A549 treated with AZD9567 at 1 μM for 4 hours (cell line): ENCODE measurements around the gene KIF3A. TPM values are rescaled to one million over a fixed set of nuclear protein-coding genes. Genes with fewer than 3 reads are reported as not detected.

ENCODE experiments used
- total RNA-seq: library from RNA; stranded (reverse); fragments of 200-300 nt; extraction: Qiagen RNA extraction; gene quantifications from 5 replicates; pipeline ENCODE4 v1.2.3, GENCODE V29; 2022; ENCODE audit not compliant: insufficient read depth

The KIF3A gene
- 7.8 to 17.5 TPM (median 9.9 TPM) in 5 replicates for total RNA-seq

DNA sequence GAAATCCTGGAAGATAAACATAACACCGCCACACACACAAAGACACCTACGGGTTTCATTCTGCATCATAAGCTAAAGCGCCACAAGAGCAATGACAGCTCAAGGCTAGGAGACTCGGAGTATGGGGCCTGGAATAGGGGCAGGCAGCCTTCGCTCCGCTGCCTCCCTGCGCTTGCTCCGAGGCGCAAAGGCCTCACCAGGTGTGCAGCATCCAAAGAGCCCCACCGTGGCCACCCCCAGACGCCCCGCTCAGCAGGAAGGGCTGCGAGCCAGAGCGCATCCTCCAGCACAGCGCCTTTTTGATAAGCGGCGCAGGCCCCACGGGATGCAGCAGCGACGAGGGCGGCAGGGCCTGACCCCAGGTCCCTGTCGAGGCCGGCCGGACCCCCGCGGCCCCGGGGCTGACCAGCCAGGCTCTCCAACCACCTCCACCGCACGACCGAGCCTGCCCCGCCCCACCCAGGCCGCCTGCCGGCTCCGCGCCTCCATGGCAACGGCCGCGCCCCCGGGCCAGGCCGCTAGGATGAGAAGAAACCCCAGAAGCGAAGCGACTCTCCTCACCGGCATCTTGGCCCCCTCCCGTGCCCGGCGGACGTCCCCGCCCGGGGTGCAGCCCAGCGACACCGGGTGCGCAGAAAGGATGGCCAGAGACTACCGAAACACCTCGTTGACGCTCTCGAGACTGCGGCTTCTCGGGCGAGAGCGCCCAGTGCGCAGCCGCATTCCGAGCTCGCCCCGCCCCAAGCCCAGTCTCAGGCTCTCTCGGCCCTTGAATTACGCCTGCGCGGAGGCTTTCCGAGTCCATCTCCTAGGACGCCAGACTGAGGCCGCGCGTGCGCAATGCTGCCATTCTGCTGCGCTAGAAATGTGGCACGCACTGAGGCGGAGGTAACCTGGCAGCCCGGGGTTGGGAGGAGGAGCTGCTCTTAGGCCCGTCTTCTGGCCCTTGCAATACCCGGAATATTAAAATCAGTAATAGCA, at the start of gene KIF3A:
Gene KIF3A (minus strand): TSS at position 694 of the 981 bp plus-strand sequence. CDS start 127 bp downstream, at position 567.

DNA sequence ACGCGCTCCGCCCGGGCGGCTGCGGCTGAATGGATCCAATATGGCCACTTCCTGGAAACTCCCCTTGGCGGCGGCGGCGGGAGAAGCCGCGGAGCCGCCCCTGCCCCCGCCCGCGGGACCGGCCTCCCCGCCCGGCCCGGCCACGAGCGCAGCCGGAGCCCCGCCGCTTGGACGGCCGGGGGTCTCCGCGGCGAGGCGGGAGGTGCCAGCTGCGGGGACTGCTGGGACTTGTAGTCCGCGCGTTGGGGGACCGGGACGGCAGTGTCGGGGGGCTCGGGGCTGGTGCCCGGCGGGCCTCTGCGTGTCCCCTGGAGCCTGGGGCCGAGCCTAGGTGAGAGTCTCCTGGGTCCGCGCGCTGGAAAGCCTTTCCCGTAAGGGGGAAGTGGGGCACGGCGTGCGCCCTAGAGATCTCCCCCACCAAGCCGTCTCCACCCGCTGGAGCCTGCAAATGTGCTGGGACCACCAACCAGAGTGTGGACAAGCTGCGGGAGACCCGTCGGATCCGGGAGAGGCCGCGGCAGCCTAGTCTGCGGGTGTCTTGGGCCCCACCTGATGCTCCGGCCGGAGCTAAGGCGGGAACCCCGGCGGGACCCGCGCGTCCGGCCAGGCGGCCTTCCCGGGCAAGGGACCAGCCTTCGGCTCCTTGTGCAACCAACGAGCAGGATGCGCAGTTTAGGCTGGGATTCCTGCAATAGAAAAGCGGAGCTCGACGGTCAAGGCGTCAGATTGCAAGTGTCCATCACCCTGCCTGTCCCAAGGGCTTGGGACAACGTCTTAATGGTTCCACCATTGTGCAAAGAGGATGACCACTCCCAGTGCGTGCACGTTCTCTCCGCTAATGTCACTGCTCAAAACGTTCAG, 40.1 kb upstream of the KIF3A start, which contains the start of gene SEPTIN8:
Gene SEPTIN8 (minus strand): TSS at position 31 of the 861 bp plus-strand sequence. CDS start 102 bp downstream, outside the sequence.

DNA sequence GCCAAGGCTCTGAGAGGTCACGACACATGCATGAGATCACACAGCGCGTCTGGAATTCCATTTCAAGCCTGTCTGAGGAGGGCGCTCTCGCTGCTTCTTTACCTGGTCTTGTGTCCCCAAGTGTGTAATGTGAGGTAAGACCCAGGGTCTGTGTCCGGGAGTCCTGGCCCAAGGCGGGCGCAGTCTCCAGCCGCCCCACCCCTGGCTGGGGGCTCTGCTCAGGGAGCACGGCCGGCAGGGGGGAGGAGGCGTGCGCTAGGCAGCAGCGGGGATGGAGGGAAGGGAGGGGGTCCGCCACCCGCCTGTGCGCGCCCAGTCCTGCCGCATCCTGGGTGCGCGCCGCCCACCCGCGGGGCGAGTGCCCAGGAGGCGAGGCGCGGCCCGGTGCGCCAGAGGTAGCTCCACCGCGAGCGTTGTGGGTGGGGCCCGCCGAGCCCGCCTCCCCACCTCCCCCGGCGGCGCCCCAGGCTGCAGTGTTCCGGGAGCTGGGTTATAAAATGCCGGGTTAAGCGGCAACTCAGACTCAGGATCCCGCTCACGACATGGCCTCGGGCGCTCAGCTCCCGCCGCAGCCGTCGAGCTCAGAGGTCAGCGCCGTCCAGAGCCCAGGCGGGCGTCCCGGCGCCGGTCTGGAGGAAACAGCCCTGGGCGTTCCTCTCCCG, 9.7 kb upstream of the KIF3A start, which contains the start of gene CCNI2:
Gene CCNI2 (plus strand): TSS at position 473 of the 662 bp plus-strand sequence. CDS start 70 bp downstream, at position 543.

DNA sequence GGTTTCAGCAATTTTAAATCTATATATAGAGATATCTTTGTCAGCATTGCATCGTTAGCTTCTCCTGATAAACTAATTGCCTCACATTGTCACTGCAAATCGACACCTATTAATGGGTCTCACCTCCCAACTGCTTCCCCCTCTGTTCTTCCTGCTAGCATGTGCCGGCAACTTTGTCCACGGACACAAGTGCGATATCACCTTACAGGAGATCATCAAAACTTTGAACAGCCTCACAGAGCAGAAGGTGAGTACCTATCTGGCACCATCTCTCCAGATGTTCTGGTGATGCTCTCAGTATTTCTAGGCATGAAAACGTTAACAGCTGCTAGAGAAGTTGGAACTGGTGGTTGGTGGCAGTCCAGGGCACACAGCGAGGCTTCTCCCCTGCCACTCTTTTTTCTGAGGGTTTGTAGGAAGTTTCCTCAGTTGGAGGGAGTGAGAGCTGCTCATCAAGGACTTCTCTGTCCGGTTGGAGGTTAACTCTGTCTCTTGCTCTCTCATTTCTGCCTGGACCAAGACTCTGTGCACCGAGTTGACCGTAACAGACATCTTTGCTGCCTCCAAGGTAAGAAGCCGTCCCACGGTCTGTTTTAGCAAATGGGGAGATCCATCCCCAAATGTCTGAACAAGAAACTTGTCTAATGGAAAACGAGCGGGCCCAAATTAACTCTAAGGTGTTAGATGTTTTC, 63.3 kb downstream of the KIF3A start, which contains the start of gene IL4:
Gene IL4 (plus strand): TSS at position 51 of the 692 bp plus-strand sequence. CDS start 62 bp downstream, at position 113.

DNA sequence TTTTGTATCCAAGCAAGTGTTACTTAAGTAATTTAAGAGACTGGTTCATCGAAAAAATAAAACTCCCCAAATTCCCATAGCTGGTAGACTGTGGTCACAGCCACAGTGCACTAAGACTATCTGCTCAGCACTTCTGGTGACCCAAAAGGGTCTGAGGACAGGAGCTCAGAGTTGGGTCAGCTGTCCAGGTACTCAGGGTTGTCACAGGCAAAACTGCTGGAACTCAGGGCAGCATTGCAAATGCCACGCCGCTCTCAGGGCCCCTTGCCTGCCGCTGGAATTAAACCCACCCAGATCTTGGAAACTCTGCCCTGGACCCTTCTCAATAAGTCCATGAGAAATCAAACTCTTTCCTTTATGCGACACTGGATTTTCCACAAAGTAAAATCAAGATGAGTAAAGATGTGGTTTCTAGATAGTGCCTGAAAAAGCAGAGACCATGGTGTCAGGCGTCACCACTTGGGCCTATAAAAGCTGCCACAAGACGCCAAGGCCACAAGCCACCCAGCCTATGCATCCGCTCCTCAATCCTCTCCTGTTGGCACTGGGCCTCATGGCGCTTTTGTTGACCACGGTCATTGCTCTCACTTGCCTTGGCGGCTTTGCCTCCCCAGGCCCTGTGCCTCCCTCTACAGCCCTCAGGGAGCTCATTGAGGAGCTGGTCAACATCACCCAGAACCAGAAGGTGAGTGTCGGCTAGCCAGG, 79.5 kb downstream of the KIF3A start, which contains the start of gene IL13:
Gene IL13 (plus strand): TSS at position 498 of the 705 bp plus-strand sequence. CDS start 14 bp downstream, at position 512.

Other genes with a start within 250 kb of the KIF3A start
- 31.6 to 37.2 TPM (median 35.8 TPM) in 5 replicates for gene IRF1, start 246.8 kb downstream of the KIF3A start, total RNA-seq
- not detected in 5 replicates for gene IL5, start 194.0 kb downstream of the KIF3A start, total RNA-seq
- gene RAD50, start 180.6 kb downstream of the KIF3A start, total RNA-seq = 22.4 to 35.2 TPM (median 25.9 TPM) in 5 replicates
- 0.08 TPM in 1 of 5 replicates, not detected in the others for gene IL13, start 79.4 kb downstream of the KIF3A start, total RNA-seq
- gene IL4, start 63.6 kb downstream of the KIF3A start, total RNA-seq = not detected in 5 replicates
- 0.06 to 0.33 TPM (median 0.11 TPM) in 4 of 5 replicates, not detected in the other for gene CCNI2, start 9.9 kb upstream of the KIF3A start, total RNA-seq
- gene SEPTIN8, start 39.7 kb upstream of the KIF3A start, total RNA-seq = 15.0 to 20.6 TPM (median 19.3 TPM) in 5 replicates
- gene SOWAHA, start 75.8 kb upstream of the KIF3A start, total RNA-seq = 0.09 to 0.14 TPM (median 0.09 TPM) in 4 of 5 replicates, not detected in the other
- 9.7 to 12.5 TPM (median 10.5 TPM) in 5 replicates for gene SHROOM1, start 93.1 kb upstream of the KIF3A start, total RNA-seq
- gene GDF9, start 128.9 kb upstream of the KIF3A start, total RNA-seq = 0.07 to 0.33 TPM (median 0.24 TPM) in 4 of 5 replicates, not detected in the other
- 325 to 554 TPM (median 540 TPM) in 5 replicates for gene UQCRQ, start 129.1 kb upstream of the KIF3A start, total RNA-seq
- gene LEAP2, start 136.1 kb upstream of the KIF3A start, total RNA-seq = 0.75 to 1.3 TPM (median 0.88 TPM) in 4 of 5 replicates, not detected in the other
- gene AFF4, start 226.1 kb upstream of the KIF3A start, total RNA-seq = 19.2 to 38.9 TPM (median 27.1 TPM) in 5 replicates